Measurements from ENCODE around the gene CRY2.

CRY2 gene

DNA sequence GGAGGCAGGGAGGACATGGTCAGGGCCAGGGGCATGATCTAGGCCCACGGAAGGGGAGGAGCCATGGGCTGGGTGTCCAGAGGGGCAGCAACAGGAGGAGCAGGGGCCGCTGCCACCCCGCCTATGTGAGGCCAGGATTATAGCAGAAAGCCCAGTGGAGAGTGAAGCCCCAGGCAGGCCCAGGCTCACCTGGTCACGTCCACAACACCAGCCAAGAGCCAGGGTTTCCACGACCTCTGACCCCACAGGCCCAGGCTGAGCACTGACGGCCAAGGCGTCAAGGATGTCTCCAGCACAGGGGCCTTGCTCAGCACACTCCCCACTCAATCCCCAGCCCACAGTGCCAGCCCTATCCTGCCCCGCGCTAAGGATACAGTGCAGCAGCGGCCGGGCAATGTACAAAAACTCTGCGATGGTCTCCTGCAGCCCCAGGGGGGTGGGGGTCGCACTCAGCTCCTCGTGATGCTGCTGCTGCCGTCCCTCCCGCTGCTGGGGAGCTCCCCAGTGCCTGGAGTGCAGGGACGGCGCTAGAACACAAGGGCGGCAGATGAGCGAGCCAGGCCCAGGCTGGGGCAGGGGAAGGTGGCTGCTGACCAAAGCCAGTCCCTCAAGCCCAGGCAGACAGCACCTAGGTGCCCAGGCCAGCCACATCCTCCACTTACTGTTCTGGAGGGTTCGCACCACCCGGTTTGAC lies 66.8 kb downstream of the CRY2 start (continued):
- TF ChIP-seq, protein P1, sequence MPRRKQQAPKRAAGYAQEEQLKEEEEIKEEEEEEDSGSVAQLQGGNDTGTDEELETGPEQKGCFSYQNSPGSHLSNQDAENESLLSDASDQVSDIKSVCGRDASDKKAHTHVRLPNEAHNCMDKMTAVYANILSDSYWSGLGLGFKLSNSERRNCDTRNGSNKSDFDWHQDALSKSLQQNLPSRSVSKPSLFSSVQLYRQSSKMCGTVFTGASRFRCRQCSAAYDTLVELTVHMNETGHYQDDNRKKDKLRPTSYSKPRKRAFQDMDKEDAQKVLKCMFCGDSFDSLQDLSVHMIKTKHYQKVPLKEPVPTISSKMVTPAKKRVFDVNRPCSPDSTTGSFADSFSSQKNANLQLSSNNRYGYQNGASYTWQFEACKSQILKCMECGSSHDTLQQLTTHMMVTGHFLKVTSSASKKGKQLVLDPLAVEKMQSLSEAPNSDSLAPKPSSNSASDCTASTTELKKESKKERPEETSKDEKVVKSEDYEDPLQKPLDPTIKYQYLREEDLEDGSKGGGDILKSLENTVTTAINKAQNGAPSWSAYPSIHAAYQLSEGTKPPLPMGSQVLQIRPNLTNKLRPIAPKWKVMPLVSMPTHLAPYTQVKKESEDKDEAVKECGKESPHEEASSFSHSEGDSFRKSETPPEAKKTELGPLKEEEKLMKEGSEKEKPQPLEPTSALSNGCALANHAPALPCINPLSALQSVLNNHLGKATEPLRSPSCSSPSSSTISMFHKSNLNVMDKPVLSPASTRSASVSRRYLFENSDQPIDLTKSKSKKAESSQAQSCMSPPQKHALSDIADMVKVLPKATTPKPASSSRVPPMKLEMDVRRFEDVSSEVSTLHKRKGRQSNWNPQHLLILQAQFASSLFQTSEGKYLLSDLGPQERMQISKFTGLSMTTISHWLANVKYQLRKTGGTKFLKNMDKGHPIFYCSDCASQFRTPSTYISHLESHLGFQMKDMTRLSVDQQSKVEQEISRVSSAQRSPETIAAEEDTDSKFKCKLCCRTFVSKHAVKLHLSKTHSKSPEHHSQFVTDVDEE (CRISPR knock-in tag; IDR thresholded peaks at IDR 0.05) = no peak
- TF ChIP-seq ZFP3 (CRISPR knock-in tag; IDR thresholded peaks at IDR 0.05) = no peak
- no peak for TF ChIP-seq ZNF565 (CRISPR knock-in tag; conservative IDR thresholded peaks at IDR 0.05; ENCODE audit: low read depth)
- TF ChIP-seq, protein P2, sequence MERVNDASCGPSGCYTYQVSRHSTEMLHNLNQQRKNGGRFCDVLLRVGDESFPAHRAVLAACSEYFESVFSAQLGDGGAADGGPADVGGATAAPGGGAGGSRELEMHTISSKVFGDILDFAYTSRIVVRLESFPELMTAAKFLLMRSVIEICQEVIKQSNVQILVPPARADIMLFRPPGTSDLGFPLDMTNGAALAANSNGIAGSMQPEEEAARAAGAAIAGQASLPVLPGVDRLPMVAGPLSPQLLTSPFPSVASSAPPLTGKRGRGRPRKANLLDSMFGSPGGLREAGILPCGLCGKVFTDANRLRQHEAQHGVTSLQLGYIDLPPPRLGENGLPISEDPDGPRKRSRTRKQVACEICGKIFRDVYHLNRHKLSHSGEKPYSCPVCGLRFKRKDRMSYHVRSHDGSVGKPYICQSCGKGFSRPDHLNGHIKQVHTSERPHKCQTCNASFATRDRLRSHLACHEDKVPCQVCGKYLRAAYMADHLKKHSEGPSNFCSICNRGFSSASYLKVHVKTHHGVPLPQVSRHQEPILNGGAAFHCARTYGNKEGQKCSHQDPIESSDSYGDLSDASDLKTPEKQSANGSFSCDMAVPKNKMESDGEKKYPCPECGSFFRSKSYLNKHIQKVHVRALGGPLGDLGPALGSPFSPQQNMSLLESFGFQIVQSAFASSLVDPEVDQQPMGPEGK (CRISPR knock-in tag; IDR thresholded peaks at IDR 0.05; ENCODE audit: borderline replicate concordance) = no peak
- TF ChIP-seq CSDC2 (CRISPR knock-in tag; IDR thresholded peaks at IDR 0.05) = no peak
- TF ChIP-seq, protein P3, sequence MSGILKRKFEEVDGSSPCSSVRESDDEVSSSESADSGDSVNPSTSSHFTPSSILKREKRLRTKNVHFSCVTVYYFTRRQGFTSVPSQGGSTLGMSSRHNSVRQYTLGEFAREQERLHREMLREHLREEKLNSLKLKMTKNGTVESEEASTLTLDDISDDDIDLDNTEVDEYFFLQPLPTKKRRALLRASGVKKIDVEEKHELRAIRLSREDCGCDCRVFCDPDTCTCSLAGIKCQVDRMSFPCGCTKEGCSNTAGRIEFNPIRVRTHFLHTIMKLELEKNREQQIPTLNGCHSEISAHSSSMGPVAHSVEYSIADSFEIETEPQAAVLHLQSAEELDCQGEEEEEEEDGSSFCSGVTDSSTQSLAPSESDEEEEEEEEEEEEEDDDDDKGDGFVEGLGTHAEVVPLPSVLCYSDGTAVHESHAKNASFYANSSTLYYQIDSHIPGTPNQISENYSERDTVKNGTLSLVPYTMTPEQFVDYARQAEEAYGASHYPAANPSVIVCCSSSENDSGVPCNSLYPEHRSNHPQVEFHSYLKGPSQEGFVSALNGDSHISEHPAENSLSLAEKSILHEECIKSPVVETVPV (CRISPR knock-in tag; IDR thresholded peaks at IDR 0.05) = no peak

DNA sequence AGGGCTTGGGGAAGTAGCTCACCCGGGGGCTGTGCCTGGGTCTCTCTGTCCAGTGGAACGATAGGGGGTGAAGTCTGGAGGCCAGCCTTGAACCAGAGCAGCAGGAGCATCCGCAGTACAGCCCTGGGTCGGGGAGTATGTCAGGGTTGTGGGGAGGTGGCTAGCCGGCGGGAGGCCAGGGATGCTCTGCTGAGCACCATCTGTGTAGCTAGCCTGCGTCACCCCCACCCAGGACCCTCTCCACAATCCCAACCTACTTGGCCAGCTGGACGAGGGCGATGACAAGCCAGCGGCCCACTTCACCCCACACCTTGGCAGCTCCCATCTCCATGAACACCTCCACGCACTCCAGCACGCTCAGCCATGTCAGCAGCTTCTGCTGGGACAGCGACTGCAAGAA lies 68.2 kb downstream of the CRY2 start:
- no peak for ATAC-seq
- no peak for TF ChIP-seq ZFP3 (CRISPR knock-in tag; IDR thresholded peaks at IDR 0.05)
- TF ChIP-seq, protein P1 (CRISPR knock-in tag; IDR thresholded peaks at IDR 0.05) = no peak

DNA sequence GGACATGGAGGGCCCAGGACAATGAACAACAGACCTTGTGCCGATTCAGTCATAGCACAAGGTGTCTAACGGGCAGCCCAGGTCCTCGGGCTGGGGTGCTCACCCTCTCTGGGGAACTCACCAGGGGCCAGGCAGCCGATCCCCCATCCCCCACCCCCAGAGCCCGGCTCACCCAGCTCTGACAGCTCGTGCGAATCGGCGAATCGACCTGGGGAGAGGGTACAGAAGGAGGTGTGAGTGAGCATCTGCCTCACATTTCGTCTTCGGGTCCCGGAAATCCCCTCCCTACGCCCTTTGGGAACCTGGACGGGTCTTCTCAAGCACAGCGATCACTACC lies 70.0 kb downstream of the CRY2 start:
- no peak for ATAC-seq
- TF ChIP-seq ZFP30 (CRISPR knock-in tag; IDR thresholded peaks at IDR 0.05) (no peak), BACH2 (CRISPR knock-in tag; IDR thresholded peaks at IDR 0.05; ENCODE audit: borderline replicate concordance) (no peak), CSDC2 (CRISPR knock-in tag; IDR thresholded peaks at IDR 0.05) (no peak), TOX (CRISPR knock-in tag; IDR thresholded peaks at IDR 0.05; ENCODE audit: borderline replicate concordance) (no peak), ZC3H10 (CRISPR knock-in tag; IDR thresholded peaks at IDR 0.05) (no peak), RARB (CRISPR knock-in tag; IDR thresholded peaks at IDR 0.05) (no peak), ZFP3 (CRISPR knock-in tag; IDR thresholded peaks at IDR 0.05) (no peak), PPARA (CRISPR knock-in tag; IDR thresholded peaks at IDR 0.05; ENCODE audit: borderline replicate concordance) (no peak), OSR1 (CRISPR knock-in tag; IDR thresholded peaks at IDR 0.05) (no peak), GLIS3 (CRISPR knock-in tag; IDR thresholded peaks at IDR 0.05) (no peak), ESRRG (CRISPR knock-in tag; IDR thresholded peaks at IDR 0.05) (no peak), ARNTL (CRISPR knock-in tag; IDR thresholded peaks at IDR 0.05; ENCODE audit: borderline replicate concordance, low read depth) (no peak), SNAI2 (CRISPR knock-in tag; IDR thresholded peaks at IDR 0.05) (no peak), ZNF70 (CRISPR knock-in tag; IDR thresholded peaks at IDR 0.05) (no peak)
- TF ChIP-seq, protein P2 (CRISPR knock-in tag; IDR thresholded peaks at IDR 0.05; ENCODE audit: borderline replicate concordance) = no peak
- TF ChIP-seq, protein P4, sequence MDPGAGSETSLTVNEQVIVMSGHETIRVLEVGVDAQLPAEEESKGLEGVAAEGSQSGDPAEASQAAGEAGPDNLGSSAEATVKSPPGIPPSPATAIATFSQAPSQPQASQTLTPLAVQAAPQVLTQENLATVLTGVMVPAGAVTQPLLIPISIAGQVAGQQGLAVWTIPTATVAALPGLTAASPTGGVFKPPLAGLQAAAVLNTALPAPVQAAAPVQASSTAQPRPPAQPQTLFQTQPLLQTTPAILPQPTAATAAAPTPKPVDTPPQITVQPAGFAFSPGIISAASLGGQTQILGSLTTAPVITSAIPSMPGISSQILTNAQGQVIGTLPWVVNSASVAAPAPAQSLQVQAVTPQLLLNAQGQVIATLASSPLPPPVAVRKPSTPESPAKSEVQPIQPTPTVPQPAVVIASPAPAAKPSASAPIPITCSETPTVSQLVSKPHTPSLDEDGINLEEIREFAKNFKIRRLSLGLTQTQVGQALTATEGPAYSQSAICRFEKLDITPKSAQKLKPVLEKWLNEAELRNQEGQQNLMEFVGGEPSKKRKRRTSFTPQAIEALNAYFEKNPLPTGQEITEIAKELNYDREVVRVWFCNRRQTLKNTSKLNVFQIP (CRISPR knock-in tag; IDR thresholded peaks at IDR 0.05; ENCODE audit: borderline replicate concordance, low read depth) = no peak
- TF ChIP-seq, protein P5, sequence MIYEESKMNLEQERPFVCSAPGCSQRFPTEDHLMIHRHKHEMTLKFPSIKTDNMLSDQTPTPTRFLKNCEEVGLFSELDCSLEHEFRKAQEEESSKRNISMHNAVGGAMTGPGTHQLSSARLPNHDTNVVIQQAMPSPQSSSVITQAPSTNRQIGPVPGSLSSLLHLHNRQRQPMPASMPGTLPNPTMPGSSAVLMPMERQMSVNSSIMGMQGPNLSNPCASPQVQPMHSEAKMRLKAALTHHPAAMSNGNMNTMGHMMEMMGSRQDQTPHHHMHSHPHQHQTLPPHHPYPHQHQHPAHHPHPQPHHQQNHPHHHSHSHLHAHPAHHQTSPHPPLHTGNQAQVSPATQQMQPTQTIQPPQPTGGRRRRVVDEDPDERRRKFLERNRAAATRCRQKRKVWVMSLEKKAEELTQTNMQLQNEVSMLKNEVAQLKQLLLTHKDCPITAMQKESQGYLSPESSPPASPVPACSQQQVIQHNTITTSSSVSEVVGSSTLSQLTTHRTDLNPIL (CRISPR knock-in tag; IDR thresholded peaks at IDR 0.05; ENCODE audit: low read depth) = no peak
- TF ChIP-seq, protein P3 (CRISPR knock-in tag; IDR thresholded peaks at IDR 0.05) = no peak

All from SK-N-SH treated with all-trans-retinoic acid at 6 μM for 48 hours (cell line).